ENCODE data around the gene PPL. TPM values are rescaled to one million over a fixed set of nuclear protein-coding genes. Genes with fewer than 3 reads are reported as not detected.
A peak's percentile ranks its signal among the peaks of the same experiment; 100 is the strongest.

The PPL gene
- total RNA-seq, 4 donors from 2014 or later: 28.7 to 84.2 (median 53.0) TPM

- Histone ChIP-seq H3K9me3 (no peaks in the 10 kb centered on the region), H3K36me3 (no peaks in the 10 kb centered on the region), H3K27me3 (no peaks in the 10 kb centered on the region), H3K4me3 (no peak overlapping the region), H3K27ac (no peak overlapping the region), H3K4me1 (no peaks in the 10 kb centered on the region)
- peak in 1 of 3 donors; percentile 37 for DNase-seq
- TF ChIP-seq CTCF (IDR thresholded peaks at IDR 0.05) (no peak), POLR2A (IDR thresholded peaks at IDR 0.05) (no peak)
These were observed 43.0 kb upstream of the PPL start for GRCh38 chr16:4979736-4980660.

- Histone ChIP-seq H3K4me3 (no peak overlapping the region), H3K9me3 (no peaks in the 10 kb centered on the region), H3K36me3 (no peaks in the 10 kb centered on the region), H3K4me1 (no peaks in the 10 kb centered on the region), H3K27ac (no peak overlapping the region), H3K27me3 (no peaks in the 10 kb centered on the region)
- TF ChIP-seq POLR2A (IDR thresholded peaks at IDR 0.05) (no peak), CTCF (IDR thresholded peaks at IDR 0.05) (no peak)
- no peak for DNase-seq
These were observed 42.2 kb upstream of the PPL start for GRCh38 chr16:4979164-4979563.

- peak in 1 of 3 donors; percentile 45 for DNase-seq
- TF ChIP-seq CTCF (IDR thresholded peaks at IDR 0.05): no peak
- TF ChIP-seq POLR2A (IDR thresholded peaks at IDR 0.05): no peak
- Histone ChIP-seq H3K27me3 (peaks cover 0 to 2% of the 10 kb centered on the region in 2 donors), H3K9me3 (no peaks in the 10 kb centered on the region), H3K36me3 (no peaks in the 10 kb centered on the region), H3K4me1 (no peaks in the 10 kb centered on the region), H3K27ac (no peak overlapping the region), H3K4me3 (no peak overlapping the region)
These were observed 39.7 kb upstream of the PPL start for GRCh38 chr16:4976611-4977145.

GRCh38 chr16:4976079-4976478, 39.1 kb upstream of the PPL start:
- Histone ChIP-seq H3K27ac (no peak overlapping the region), H3K36me3 (no peaks in the 10 kb centered on the region), H3K27me3 (peaks cover 0 to 3% of the 10 kb centered on the region in 2 donors), H3K9me3 (no peaks in the 10 kb centered on the region), H3K4me1 (no peaks in the 10 kb centered on the region), H3K4me3 (no peak overlapping the region)
- TF ChIP-seq POLR2A (IDR thresholded peaks at IDR 0.05) (no peak), CTCF (IDR thresholded peaks at IDR 0.05) (no peak)
- no peak for DNase-seq

- Histone ChIP-seq H3K27ac (no peak overlapping the region), H3K27me3 (peaks cover 0 to 3% of the 10 kb centered on the region in 2 donors), H3K36me3 (no peaks in the 10 kb centered on the region), H3K9me3 (no peaks in the 10 kb centered on the region), H3K4me1 (no peaks in the 10 kb centered on the region), H3K4me3 (no peak overlapping the region)
- TF ChIP-seq POLR2A (IDR thresholded peaks at IDR 0.05) (no peak), CTCF (IDR thresholded peaks at IDR 0.05) (no peak)
- no peak for DNase-seq
These were observed 36.1 kb upstream of the PPL start for GRCh38 chr16:4972938-4973587.

All from Peyer's patch (tissue), 4 donors.